HepG2 (cell line): ENCODE results near the gene USP1. TPM values are rescaled to one million over a fixed set of nuclear protein-coding genes. Genes with fewer than 3 reads are reported as not detected.

Source experiments
- DPF2 ChIP-seq: sonication (generic); formaldehyde crosslinking; IDR thresholded peaks from 2 replicates; pipeline ENCODE4 v1.4.0; 2020; ENCODE audit warnings: mild to moderate bottlenecking, low read depth, missing genetic modification reagents, borderline replicate concordance
- ZNF333 ChIP-seq: sonication (generic); formaldehyde crosslinking; IDR thresholded peaks from 2 replicates; pipeline ENCODE4 v1.4.0; 2020; ENCODE audit warnings: mild to moderate bottlenecking, missing genetic modification reagents, borderline replicate concordance
- polyA plus RNA-seq, 8 experiments: library from polyadenylated mRNA; depleted of rRNA in 3 of 8; stranded (reverse) in 7 of 8; unstranded in 1 of 8; fragments of >200 nt; fragmentation: Illumina TruSeq in 4 of 8; extraction: Trizol in 4 of 8; gene quantifications; 2 replicates each; pipeline versions ENCODE4 v1.2.1 to v1.2.3, GENCODE V29; 2011 to 2016; ENCODE audit warnings: low read depth in 4 of 8, missing spikeins in 1 of 8, mixed read lengths in 1 of 8; ENCODE audit not compliant: insufficient read depth in 1 of 8
- total RNA-seq, 5 experiments: library from RNA; depleted of rRNA; stranded (reverse); fragments of >200 nt; fragmentation: Illumina TruSeq; extraction: Trizol; gene quantifications; 2 replicates each; pipeline ENCODE4 v1.2.3, GENCODE V29; 2016; ENCODE audit warnings: low read depth in 1 of 5
- TF ChIP-seq, protein P1 (sequence below): sonication (generic); formaldehyde crosslinking; IDR thresholded peaks from 2 replicates; pipeline ENCODE4 v1.5.1; 2020; ENCODE audit warnings: missing genetic modification reagents, mild to moderate bottlenecking, borderline replicate concordance
- TF ChIP-seq, protein P2 (sequence below): sonication (generic); formaldehyde crosslinking; IDR thresholded peaks from 2 replicates; pipeline ENCODE4 v1.5.1; 2020; ENCODE audit warnings: mild to moderate bottlenecking, missing genetic modification reagents
- TF ChIP-seq, protein P3 (sequence below): sonication (generic); formaldehyde crosslinking; IDR thresholded peaks from 2 replicates; pipeline ENCODE4 v1.4.0; 2020; ENCODE audit warnings: missing genetic modification reagents

Gene USP1
- total and polyA plus RNA-seq, 2 of the 13 experiments (the other 11 are each of a cell fraction or from before 2014, with no cell fraction given), result 9.0 to 64.6 TPM

DNA sequence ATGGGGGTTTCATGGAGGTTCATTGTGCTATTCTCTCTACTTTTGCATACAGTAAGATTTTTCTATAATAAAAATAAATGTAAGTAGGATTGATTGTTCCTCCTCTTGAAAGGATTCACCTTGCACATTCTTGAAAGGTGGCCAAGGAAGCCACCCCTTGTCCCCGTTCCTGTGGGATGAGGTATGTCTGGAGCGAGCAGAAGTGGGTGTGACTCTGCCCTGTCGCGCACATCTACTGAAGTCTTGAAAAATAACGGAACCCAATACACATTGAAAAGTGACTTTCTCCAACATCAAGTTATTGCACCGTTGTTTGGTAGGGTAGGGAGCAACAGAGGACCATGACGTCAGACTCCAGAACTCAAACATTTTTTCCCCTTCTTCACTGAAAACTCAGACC, 46.8 kb upstream of the USP1 start (continued):
- TF ChIP-seq, protein P1, sequence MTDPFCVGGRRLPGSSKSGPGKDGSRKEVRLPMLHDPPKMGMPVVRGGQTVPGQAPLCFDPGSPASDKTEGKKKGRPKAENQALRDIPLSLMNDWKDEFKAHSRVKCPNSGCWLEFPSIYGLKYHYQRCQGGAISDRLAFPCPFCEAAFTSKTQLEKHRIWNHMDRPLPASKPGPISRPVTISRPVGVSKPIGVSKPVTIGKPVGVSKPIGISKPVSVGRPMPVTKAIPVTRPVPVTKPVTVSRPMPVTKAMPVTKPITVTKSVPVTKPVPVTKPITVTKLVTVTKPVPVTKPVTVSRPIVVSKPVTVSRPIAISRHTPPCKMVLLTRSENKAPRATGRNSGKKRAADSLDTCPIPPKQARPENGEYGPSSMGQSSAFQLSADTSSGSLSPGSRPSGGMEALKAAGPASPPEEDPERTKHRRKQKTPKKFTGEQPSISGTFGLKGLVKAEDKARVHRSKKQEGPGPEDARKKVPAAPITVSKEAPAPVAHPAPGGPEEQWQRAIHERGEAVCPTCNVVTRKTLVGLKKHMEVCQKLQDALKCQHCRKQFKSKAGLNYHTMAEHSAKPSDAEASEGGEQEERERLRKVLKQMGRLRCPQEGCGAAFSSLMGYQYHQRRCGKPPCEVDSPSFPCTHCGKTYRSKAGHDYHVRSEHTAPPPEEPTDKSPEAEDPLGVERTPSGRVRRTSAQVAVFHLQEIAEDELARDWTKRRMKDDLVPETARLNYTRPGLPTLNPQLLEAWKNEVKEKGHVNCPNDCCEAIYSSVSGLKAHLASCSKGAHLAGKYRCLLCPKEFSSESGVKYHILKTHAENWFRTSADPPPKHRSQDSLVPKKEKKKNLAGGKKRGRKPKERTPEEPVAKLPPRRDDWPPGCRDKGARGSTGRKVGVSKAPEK (CRISPR knock-in tag), result no peak
- no peak for TF ChIP-seq DPF2
- TF ChIP-seq, protein P2, sequence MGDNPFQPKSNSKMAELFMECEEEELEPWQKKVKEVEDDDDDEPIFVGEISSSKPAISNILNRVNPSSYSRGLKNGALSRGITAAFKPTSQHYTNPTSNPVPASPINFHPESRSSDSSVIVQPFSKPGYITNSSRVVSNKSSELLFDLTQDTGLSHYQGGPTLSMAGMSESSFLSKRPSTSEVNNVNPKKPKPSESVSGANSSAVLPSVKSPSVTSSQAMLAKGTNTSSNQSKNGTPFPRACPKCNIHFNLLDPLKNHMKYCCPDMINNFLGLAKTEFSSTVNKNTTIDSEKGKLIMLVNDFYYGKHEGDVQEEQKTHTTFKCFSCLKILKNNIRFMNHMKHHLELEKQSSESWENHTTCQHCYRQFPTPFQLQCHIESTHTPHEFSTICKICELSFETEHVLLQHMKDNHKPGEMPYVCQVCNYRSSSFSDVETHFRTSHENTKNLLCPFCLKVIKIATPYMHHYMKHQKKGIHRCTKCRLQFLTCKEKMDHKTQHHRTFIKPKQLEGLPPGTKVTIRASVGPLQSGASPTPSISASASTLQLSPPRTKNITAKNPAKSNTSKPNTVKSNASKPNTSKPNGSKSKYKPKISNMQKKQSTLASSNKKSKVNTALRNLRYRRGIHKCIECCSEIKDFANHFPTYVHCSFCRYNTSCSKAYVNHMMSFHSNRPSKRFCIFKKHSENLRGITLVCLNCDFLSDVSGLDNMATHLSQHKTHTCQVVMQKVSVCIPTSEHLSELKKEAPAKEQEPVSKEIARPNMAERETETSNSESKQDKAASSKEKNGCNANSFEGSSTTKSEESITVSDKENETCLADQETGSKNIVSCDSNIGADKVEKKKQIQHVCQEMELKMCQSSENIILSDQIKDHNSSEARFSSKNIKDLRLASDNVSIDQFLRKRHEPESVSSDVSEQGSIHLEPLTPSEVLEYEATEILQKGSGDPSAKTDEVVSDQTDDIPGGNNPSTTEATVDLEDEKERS, result no peak
- TF ChIP-seq ZNF333 (CRISPR knock-in tag), result no peak
- TF ChIP-seq, protein P3, sequence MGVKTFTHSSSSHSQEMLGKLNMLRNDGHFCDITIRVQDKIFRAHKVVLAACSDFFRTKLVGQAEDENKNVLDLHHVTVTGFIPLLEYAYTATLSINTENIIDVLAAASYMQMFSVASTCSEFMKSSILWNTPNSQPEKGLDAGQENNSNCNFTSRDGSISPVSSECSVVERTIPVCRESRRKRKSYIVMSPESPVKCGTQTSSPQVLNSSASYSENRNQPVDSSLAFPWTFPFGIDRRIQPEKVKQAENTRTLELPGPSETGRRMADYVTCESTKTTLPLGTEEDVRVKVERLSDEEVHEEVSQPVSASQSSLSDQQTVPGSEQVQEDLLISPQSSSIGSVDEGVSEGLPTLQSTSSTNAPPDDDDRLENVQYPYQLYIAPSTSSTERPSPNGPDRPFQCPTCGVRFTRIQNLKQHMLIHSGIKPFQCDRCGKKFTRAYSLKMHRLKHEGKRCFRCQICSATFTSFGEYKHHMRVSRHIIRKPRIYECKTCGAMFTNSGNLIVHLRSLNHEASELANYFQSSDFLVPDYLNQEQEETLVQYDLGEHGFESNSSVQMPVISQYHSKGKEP (CRISPR knock-in tag), result no peak
